SK-N-SH (cell line): ENCODE data around the gene SEZ6.

Experiments
- CHD2 ChIP-seq: fragments of 150-350 bp; IDR thresholded peaks from 2 replicates; pipeline ENCODE4 v1.6.1; 2018; ENCODE audit warnings: low read length; ENCODE audit not compliant: partially characterized antibody
- GABPA ChIP-seq: IDR thresholded peaks from 2 replicates; pipeline ENCODE4 v1.4.0; 2012; ENCODE audit warnings: low read depth, mild to moderate bottlenecking
- MXI1 ChIP-seq: IDR thresholded peaks from 2 replicates; pipeline ENCODE4 v1.6.1; 2012; ENCODE audit warnings: mild to moderate bottlenecking, low read depth, low read length, improper control_type of control experiment
- POLR2AphosphoS5 ChIP-seq: IDR thresholded peaks from 2 replicates; pipeline ENCODE4 v1.6.1; 2012; ENCODE audit warnings: low read depth, low read length
- RAD21 ChIP-seq: IDR thresholded peaks from 2 replicates; pipeline ENCODE4 v1.6.1; 2012; ENCODE audit warnings: mild to moderate bottlenecking, low read length
- TF ChIP-seq, protein P1 (sequence below): fragments of 200-600 bp; sonication (generic); IDR thresholded peaks from 2 replicates; pipeline ENCODE4 v1.6.1; 2017; ENCODE audit warnings: antibody characterized with exemption, mild to moderate bottlenecking, moderate library complexity

GRCh38 chr17:29045734-29046472 is 40.1 kb upstream of the SEZ6 start:
- TF ChIP-seq, protein P1, sequence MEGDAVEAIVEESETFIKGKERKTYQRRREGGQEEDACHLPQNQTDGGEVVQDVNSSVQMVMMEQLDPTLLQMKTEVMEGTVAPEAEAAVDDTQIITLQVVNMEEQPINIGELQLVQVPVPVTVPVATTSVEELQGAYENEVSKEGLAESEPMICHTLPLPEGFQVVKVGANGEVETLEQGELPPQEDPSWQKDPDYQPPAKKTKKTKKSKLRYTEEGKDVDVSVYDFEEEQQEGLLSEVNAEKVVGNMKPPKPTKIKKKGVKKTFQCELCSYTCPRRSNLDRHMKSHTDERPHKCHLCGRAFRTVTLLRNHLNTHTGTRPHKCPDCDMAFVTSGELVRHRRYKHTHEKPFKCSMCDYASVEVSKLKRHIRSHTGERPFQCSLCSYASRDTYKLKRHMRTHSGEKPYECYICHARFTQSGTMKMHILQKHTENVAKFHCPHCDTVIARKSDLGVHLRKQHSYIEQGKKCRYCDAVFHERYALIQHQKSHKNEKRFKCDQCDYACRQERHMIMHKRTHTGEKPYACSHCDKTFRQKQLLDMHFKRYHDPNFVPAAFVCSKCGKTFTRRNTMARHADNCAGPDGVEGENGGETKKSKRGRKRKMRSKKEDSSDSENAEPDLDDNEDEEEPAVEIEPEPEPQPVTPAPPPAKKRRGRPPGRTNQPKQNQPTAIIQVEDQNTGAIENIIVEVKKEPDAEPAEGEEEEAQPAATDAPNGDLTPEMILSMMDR = no peak
- no peak for TF ChIP-seq RAD21
- no peak for TF ChIP-seq CHD2
- no peak for TF ChIP-seq GABPA
- no peak for TF ChIP-seq MXI1
- no peak for TF ChIP-seq POLR2AphosphoS5
